Hepatocyte (in vitro differentiated cells): ENCODE data around the gene KRTDAP.
A peak's percentile ranks its signal among the peaks of the same experiment; 100 is the strongest.

Experiments used
- EZH2phosphoT487 ChIP-seq: fragments of 200-600 bp; sonication (generic); IDR thresholded peaks from one replicate; pipeline ENCODE4 v1.6.1; 2018; ENCODE audit warnings: antibody characterized with exemption, mild to moderate bottlenecking, low read depth, moderate library complexity; ENCODE audit not compliant: unreplicated experiment, severe bottlenecking
- TF ChIP-seq, protein P1 (sequence below): fragments of 200-600 bp; sonication (generic); IDR thresholded peaks from 2 replicates; pipeline ENCODE4 v1.5.1; 2016; ENCODE audit warnings: antibody characterized with exemption, mild to moderate bottlenecking; ENCODE audit not compliant: poor library complexity

GRCh38 chr19:35495107-35496064 is 5.1 kb upstream of the KRTDAP start:
- TF ChIP-seq, protein P1, sequence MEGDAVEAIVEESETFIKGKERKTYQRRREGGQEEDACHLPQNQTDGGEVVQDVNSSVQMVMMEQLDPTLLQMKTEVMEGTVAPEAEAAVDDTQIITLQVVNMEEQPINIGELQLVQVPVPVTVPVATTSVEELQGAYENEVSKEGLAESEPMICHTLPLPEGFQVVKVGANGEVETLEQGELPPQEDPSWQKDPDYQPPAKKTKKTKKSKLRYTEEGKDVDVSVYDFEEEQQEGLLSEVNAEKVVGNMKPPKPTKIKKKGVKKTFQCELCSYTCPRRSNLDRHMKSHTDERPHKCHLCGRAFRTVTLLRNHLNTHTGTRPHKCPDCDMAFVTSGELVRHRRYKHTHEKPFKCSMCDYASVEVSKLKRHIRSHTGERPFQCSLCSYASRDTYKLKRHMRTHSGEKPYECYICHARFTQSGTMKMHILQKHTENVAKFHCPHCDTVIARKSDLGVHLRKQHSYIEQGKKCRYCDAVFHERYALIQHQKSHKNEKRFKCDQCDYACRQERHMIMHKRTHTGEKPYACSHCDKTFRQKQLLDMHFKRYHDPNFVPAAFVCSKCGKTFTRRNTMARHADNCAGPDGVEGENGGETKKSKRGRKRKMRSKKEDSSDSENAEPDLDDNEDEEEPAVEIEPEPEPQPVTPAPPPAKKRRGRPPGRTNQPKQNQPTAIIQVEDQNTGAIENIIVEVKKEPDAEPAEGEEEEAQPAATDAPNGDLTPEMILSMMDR = peak; percentile 95
- no peak for TF ChIP-seq EZH2phosphoT487
